ENCODE measurements around the gene USP33. TPM values are rescaled to one million over a fixed set of nuclear protein-coding genes. Genes with fewer than 3 reads are reported as not detected.
"Not testable (repeated sequence)": the region's sequence is repeated elsewhere in the genome, so short reads cannot be mapped to it uniquely, and the experiment has no call there.

Gene USP33
- total RNA-seq, 3 donors from 2014 or later, result 57.1 to 65.0 (median 60.6) TPM

DNA sequence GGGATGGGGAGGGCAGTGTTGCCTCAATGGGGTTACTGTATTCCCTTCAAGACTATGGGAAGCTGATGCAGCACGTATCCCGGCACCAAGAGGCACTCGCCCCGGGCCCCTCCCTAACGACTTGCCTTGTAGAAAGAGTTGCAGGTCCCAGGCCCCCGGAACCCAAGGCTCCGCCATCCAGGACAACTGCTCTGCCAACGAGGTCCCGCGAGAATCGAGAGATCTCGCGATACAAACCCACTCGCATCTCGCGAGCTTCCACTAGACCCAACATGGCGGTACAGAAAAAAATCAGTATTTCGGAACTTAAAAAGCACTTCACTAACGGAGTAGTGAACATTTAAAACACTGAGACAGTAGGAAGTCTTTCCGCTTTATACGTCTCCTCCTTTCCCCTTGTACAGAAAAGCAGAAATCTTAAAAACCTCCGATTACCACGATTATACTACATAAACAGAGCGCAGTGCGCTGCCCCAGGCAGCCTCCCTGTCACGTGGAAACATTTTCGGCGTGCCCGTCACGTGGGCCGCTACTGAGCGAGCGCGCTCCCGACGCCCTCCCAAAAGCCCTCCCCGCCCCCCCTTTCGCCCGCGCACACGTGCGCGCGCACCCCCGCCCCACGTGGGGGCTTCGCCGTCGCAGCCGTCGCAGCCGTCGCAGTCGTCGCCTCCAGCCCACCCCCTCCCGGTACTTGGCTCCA lies 77.0 kb downstream of the USP33 start, which contains the start of gene ZZZ3:
Gene ZZZ3, minus strand, starts transcription at position 199 of the 700 bp plus-strand sequence. CDS start 49,304 bp downstream, outside the sequence.
- Histone ChIP-seq H3K36me3 (ENCODE audit: low read depth) (no peaks in the 10 kb centered on the region), H3K9me3 (no peaks in the 10 kb centered on the region), H3K4me3 (peak within 1 kb of the TSS; percentile 63), H3K4me1 (ENCODE audit: low read depth) (peaks cover 27% of the 10 kb centered on the region)
- DNase-seq (peak; percentile 93 to 97 (median 94)), ATAC-seq (peak; percentile 84)
- intact Hi-C loops (cut with DNase I, micrococcal nuclease), result no loop called here
- TF ChIP-seq, protein P1, sequence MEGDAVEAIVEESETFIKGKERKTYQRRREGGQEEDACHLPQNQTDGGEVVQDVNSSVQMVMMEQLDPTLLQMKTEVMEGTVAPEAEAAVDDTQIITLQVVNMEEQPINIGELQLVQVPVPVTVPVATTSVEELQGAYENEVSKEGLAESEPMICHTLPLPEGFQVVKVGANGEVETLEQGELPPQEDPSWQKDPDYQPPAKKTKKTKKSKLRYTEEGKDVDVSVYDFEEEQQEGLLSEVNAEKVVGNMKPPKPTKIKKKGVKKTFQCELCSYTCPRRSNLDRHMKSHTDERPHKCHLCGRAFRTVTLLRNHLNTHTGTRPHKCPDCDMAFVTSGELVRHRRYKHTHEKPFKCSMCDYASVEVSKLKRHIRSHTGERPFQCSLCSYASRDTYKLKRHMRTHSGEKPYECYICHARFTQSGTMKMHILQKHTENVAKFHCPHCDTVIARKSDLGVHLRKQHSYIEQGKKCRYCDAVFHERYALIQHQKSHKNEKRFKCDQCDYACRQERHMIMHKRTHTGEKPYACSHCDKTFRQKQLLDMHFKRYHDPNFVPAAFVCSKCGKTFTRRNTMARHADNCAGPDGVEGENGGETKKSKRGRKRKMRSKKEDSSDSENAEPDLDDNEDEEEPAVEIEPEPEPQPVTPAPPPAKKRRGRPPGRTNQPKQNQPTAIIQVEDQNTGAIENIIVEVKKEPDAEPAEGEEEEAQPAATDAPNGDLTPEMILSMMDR (IDR thresholded peaks at IDR 0.05), result no peak

DNA sequence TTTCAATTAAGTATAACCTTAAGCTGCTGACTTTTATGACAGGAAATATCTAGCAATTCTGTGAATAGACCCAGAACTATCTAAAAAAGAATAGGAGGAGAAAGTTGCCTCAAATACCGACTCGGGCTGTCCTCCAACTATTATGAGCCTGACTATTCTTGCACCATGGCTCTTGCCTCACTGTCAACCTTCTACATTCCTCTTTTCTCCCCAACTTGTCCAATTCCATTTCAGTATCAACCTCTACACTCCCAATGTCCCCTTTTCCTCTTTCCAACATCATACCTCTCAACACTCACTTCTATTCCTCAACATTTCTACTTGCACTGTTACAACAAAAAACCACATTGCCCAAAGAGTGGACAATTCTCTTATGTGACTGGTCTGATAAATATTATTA lies 79.5 kb downstream of the USP33 start:
- ATAC-seq, result no peak
- TF ChIP-seq, protein P1 (IDR thresholded peaks at IDR 0.05), result no peak
- no peaks in the 10 kb centered on the region for H3K9me3 ChIP-seq
- H3K4me1 ChIP-seq (ENCODE audit: low read depth), result peaks cover 27% of the 10 kb centered on the region
- intact Hi-C loops (cut with DNase I, micrococcal nuclease), result no loop called here
- no peak for DNase-seq
- H3K4me3 ChIP-seq, result no peak overlapping the region
- H3K36me3 ChIP-seq (ENCODE audit: low read depth), result no peaks in the 10 kb centered on the region

DNA sequence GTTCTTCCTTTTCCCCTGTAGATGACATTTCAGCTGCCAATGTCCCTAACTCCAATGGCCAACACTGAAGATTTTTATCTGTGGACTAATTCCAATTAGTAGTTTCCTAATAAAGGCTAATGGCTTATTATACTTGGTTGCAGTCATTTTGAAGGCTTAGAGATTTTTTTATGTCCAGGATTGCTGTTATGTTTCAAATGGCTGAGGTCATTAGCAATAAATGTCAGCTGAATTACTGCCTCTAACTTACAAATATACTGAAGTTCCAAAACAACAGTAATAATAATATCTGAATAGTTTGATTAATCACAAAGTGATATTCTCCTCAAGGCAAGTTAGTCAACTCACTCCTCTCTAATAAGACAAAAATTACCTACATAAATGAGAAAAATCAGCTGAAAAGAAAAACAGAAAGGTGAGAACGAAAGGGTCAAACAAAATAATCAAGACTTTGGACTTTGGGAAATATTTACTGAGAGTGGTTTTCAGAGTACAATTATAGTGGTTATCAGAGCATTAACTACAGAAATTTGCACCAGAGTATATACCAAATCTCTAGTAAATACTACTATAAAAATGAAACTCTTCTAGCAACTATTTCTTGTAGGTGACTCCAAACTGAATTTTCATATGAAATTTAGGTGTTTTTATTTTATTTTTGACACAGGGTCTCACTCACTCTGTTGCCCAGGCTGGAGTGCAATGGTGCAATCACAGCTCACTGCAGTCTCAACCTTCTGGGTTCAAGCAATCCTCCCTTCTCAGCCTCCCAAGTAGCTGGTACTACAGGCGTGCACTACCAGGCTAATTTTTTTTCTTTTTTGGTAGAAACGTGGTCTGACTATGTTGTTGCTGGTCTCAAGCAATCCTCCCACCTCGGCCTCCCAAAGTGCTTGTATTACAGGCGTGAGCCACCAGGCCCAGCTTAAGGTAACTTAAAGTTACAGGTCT lies 80.7 kb downstream of the USP33 start:
- intact Hi-C loops (cut with DNase I, micrococcal nuclease), result no loop called here
- Histone ChIP-seq H3K4me3 (no peak overlapping the region), H3K9me3 (no peaks in the 10 kb centered on the region), H3K36me3 (ENCODE audit: low read depth) (no peaks in the 10 kb centered on the region), H3K4me1 (ENCODE audit: low read depth) (peaks cover 24% of the 10 kb centered on the region)
- TF ChIP-seq, protein P1 (IDR thresholded peaks at IDR 0.05), result no peak
- DNase-seq, result no peak
- no peak for ATAC-seq

DNA sequence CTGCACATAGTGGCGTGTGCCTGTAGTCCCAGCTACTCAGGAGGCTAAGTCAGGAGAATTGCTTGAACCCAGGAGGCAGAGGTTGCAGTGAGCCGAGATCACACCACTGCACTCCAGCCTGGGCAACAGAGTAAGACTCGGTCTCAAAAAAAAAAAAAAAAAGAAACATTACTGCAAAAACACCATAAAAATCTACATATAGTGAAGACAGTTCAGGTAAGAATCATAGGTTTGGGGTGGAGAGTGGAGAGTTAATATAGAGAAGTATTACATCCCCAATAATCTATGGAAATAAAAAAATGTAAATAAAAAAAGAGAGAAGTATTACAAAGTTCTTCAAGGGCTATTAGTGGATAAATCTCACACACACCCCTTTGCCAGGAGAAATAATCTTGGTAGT lies 84.8 kb downstream of the USP33 start:
- H3K9me3 ChIP-seq; DNase-seq; ATAC-seq; intact Hi-C loops (cut with DNase I, micrococcal nuclease); H3K36me3 ChIP-seq (ENCODE audit: low read depth); H3K4me3 ChIP-seq: not testable (repeated sequence)
- H3K4me1 ChIP-seq (ENCODE audit: low read depth), result peaks cover 17% of the 10 kb centered on the region

DNA sequence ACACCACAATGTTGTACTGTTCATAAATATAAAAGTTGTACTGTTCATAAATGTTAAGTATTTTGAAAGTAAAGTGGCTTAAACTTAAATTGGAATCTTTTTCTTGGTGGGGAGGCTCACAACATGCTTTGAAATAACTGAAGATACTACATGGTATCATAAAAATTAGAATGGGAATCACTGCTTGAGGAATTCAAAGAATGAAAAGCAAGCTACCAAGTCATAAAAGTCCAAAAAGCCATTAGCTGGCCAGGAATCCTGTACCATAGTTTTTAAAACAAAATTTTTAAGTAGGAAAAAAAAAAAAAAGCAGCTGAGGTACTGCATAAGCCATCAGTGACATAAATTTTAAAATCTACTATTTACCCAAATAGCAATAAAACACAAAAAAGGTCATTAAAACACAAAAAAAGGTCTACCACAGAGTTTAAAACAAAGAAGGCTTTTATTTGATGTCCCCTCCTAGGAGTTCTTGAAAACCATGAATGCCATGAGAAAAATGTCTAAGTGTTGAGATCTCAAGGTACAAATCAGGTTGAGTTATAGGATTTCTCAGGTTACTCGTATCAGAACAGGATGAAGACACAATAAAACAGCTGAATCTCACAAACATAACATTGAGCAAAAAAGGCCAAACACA lies 85.8 kb downstream of the USP33 start:
- peaks cover 8% of the 10 kb centered on the region for H3K4me1 ChIP-seq (ENCODE audit: low read depth)

More for the DNA sequence above, 85.8 kb downstream of the USP33 start:
- TF ChIP-seq, protein P1 (IDR thresholded peaks at IDR 0.05), result no peak
- ATAC-seq, result no peak
- no peak overlapping the region for H3K4me3 ChIP-seq
- intact Hi-C loops (cut with DNase I, micrococcal nuclease), result no loop called here
- no peaks in the 10 kb centered on the region for H3K36me3 ChIP-seq (ENCODE audit: low read depth)
- no peaks in the 10 kb centered on the region for H3K9me3 ChIP-seq
- DNase-seq, result no peak
